Measurements from ENCODE around the gene YOD1.

YOD1 gene

GRCh38 chr1:207051191-207051943 lies at the start of gene YOD1:
TSS of gene YOD1 (minus strand) at chr1:207051208. CDS start at chr1:207051030, 178 bp downstream.
- DNase-seq = no peak

- no peak for DNase-seq
Observed at GRCh38 chr1:207097871-207098324, 46.9 kb upstream of the YOD1 start.

GRCh38 chr1:207093944-207094343 lies 42.9 kb upstream of the YOD1 start:
- no peak for DNase-seq

- no peak for DNase-seq
Observed at GRCh38 chr1:207091200-207091908, 40.3 kb upstream of the YOD1 start.

GRCh38 chr1:207089627-207090355 lies 38.8 kb upstream of the YOD1 start:
- no peak for DNase-seq

GRCh38 chr1:207088701-207089626 lies 38.0 kb upstream of the YOD1 start, which contains the start of gene C4BPB:
TSS of gene C4BPB (plus strand) at chr1:207088860. CDS start at chr1:207089532, 672 bp downstream.
- DNase-seq = peak; percentile 20

GRCh38 chr1:207088161-207088560 lies 37.2 kb upstream of the YOD1 start:
- DNase-seq = no peak

- DNase-seq = no peak
Observed at GRCh38 chr1:207085887-207086286, 34.9 kb upstream of the YOD1 start.

- peak; percentile 68 for DNase-seq
Observed at GRCh38 chr1:207084701-207085180, 33.7 kb upstream of the YOD1 start.

GRCh38 chr1:207084232-207084631 lies 33.2 kb upstream of the YOD1 start:
- DNase-seq = no peak

- no peak for DNase-seq
Observed at GRCh38 chr1:207081806-207082205, 30.8 kb upstream of the YOD1 start.

GRCh38 chr1:207081088-207081487 lies 30.1 kb upstream of the YOD1 start:
- DNase-seq = no peak

GRCh38 chr1:207079706-207080241 lies 28.8 kb upstream of the YOD1 start:
- no peak for DNase-seq

- DNase-seq = no peak
Observed at GRCh38 chr1:207078578-207079132, 27.6 kb upstream of the YOD1 start.

- peak; percentile 80 for DNase-seq
Observed at GRCh38 chr1:207077470-207078377, 26.7 kb upstream of the YOD1 start.

- DNase-seq = no peak
Observed at GRCh38 chr1:207077012-207077411, 26.0 kb upstream of the YOD1 start.

GRCh38 chr1:207076181-207076955 lies 25.4 kb upstream of the YOD1 start:
- no peak for DNase-seq

- DNase-seq = no peak
Observed at GRCh38 chr1:207073906-207074820, 23.2 kb upstream of the YOD1 start.
